HCT116 (cell line): Measurements from ENCODE around the gene CDK10. TPM values are rescaled to one million over a fixed set of nuclear protein-coding genes. Genes with fewer than 3 reads are reported as not detected.

ENCODE experiments used
- ATAC-seq: fragments of 200-7000 bp; cut with Tn5 transposase; 2 replicates; pipeline ENCODE4 v1.9.1; 2020; ENCODE audit warnings: mild to moderate bottlenecking, moderate library complexity
- BruUV-seq: library from RNA; stranded (reverse); fragments of 400-500 nt; replicated peaks from 2 replicates; lab custom pipeline; 2021; lab: Mats Ljungman, UMichigan
- CTCF ChIA-PET: fragments of 300-600 bp; sonication (Branson Sonifier 250); formaldehyde crosslinking; loops from one replicate; lab custom pipeline; 2021; ENCODE audit warnings: antibody characterized with exemption; lab: Charles Lee
- POLR2A ChIA-PET: fragments of 300-600, 350-600 bp; sonication (Branson Sonifier 250); formaldehyde crosslinking; loops from one replicate; lab custom pipeline; 2021; ENCODE audit warnings: antibody characterized with exemption; lab: Charles Lee
- RAD21 ChIA-PET, 2 experiments: fragments of 300-600 bp; sonication (Branson Sonifier 250); formaldehyde crosslinking; loops; one replicate each; lab custom pipeline; 2023; ENCODE audit warnings: low total read pairs in 2 of 2; ENCODE audit not compliant: uncharacterized antibody in 2 of 2, unreplicated experiment in 2 of 2, low non-redundant PET in 1 of 2; lab: Charles Lee
- DNase-seq: peaks from one replicate; pipeline ENCODE4 v3.0.0-alpha.2; 2010; ENCODE audit warnings: low read depth, low spot score
- H2AFZ ChIP-seq: fragments of 200-600 bp; shearing (Covaris generic), sonication (generic); 2 replicates; pipeline ENCODE4 v1.6.1; 2017; ENCODE audit warnings: low read depth, mixed run types, mixed read lengths, antibody characterized with exemption, low read length; ENCODE audit not compliant: poor library complexity, severe bottlenecking
- H3K27ac ChIP-seq: 2 replicates; pipeline ENCODE4 v1.5.1; 2012; ENCODE audit warnings: low read depth, low read length
- H3K27me3 ChIP-seq: fragments of 200-600 bp; sonication (generic); 2 replicates; pipeline ENCODE4 v1.6.1; 2016; ENCODE audit warnings: mixed run types, low read length, mixed read lengths; ENCODE audit not compliant: insufficient read depth
- H3K36me3 ChIP-seq, 2 experiments: fragments of 200-500 bp in 1 of 2; fragments of 200-600 bp in 1 of 2; sonication (Bioruptor generic) in 1 of 2; sonication (generic) in 1 of 2; 2 replicates each; pipeline versions ENCODE4 v1.5.1 to v1.6.1; 2014 to 2016; ENCODE audit warnings: low read length in 2 of 2, inconsistent platforms in 1 of 2, mixed read lengths in 1 of 2, mixed run types in 1 of 2; ENCODE audit not compliant: insufficient read depth in 2 of 2, control insufficient read depth in 1 of 2
- H3K4me1 ChIP-seq, 2 experiments: fragments of 200-600 bp in 1 of 2; sonication (generic) in 1 of 2; 2 replicates each; pipeline versions ENCODE4 v1.5.1 to v1.6.1; 2012 to 2017; ENCODE audit warnings: low read length in 2 of 2, inconsistent platforms in 1 of 2, mild to moderate bottlenecking in 1 of 2, mixed read lengths in 1 of 2, mixed run types in 1 of 2, moderate library complexity in 1 of 2; ENCODE audit not compliant: insufficient read depth in 2 of 2, control insufficient read depth in 1 of 2
- H3K4me2 ChIP-seq: fragments of 200-600 bp; sonication (generic); 2 replicates; pipeline ENCODE4 v1.6.1; 2017; ENCODE audit warnings: mixed run types, low read length, mixed read lengths
- H3K4me3 ChIP-seq, 2 experiments: fragments of 200-600 bp in 1 of 2; sonication (generic) in 1 of 2; replicated peaks in 1 of 2; 2 replicates each; pipeline ENCODE4 v1.5.1; 2011 to 2016; ENCODE audit warnings: low read length in 2 of 2, control low read depth in 1 of 2, low read depth in 1 of 2, mild to moderate bottlenecking in 1 of 2, mixed read lengths in 1 of 2, mixed run types in 1 of 2
- H3K79me2 ChIP-seq: fragments of 200-600 bp; sonication (generic); 2 replicates; pipeline ENCODE4 v1.6.1; 2017; ENCODE audit warnings: mild to moderate bottlenecking, mixed run types, low read length, moderate library complexity, mixed read lengths; ENCODE audit not compliant: insufficient read depth
- H3K9ac ChIP-seq: fragments of 200-600 bp; sonication (generic); 2 replicates; pipeline ENCODE4 v1.6.1; 2016; ENCODE audit warnings: low read length, mixed read lengths
- H3K9me2 ChIP-seq: fragments of 200-600 bp; sonication (generic), shearing (Covaris generic); 2 replicates; pipeline ENCODE4 v1.6.1; 2017; ENCODE audit warnings: mixed run types, mild to moderate bottlenecking, moderate library complexity; ENCODE audit not compliant: insufficient read depth
- H3K9me3 ChIP-seq, 2 experiments: fragments of 200-500 bp in 1 of 2; fragments of 200-600 bp in 1 of 2; sonication (Bioruptor generic) in 1 of 2; sonication (generic) in 1 of 2; 2 replicates each; pipeline ENCODE4 v1.6.1; 2014 to 2017; ENCODE audit warnings: low read length in 2 of 2, mixed read lengths in 2 of 2, inconsistent platforms in 1 of 2, low read depth in 1 of 2, mild to moderate bottlenecking in 1 of 2, mixed run types in 1 of 2, moderate library complexity in 1 of 2; ENCODE audit not compliant: control insufficient read depth in 1 of 2, insufficient read depth in 1 of 2
- H4K20me1 ChIP-seq: fragments of 200-600 bp; sonication (generic), shearing (Covaris generic); 2 replicates; pipeline ENCODE4 v1.6.1; 2017; ENCODE audit warnings: mixed run types, mild to moderate bottlenecking, moderate library complexity; ENCODE audit not compliant: insufficient read depth
- EGR1 ChIP-seq: IDR thresholded peaks from 2 replicates; pipeline ENCODE4 v1.6.1; 2012; ENCODE audit warnings: low read depth
- EZH2 ChIP-seq: fragments of 200-600 bp; sonication (generic); IDR thresholded peaks from 2 replicates; pipeline ENCODE4 v1.6.1; 2017; ENCODE audit warnings: antibody characterized with exemption, mixed run types
- FOSL1 ChIP-seq: IDR thresholded peaks from 2 replicates; pipeline ENCODE4 v1.6.1; 2012; ENCODE audit warnings: low read depth
- POLR2A ChIP-seq: IDR thresholded peaks from 2 replicates; pipeline ENCODE4 v1.7.0; 2011; ENCODE audit warnings: borderline replicate concordance; ENCODE audit not compliant: insufficient read depth, insufficient read length; ENCODE audit errors: extremely low read depth
- RAD21 ChIP-seq: IDR thresholded peaks from 2 replicates; pipeline ENCODE4 v1.6.1; 2012; ENCODE audit warnings: low read depth, mild to moderate bottlenecking
- ZBTB33 ChIP-seq: IDR thresholded peaks from 2 replicates; pipeline ENCODE4 v1.6.1; 2011; ENCODE audit warnings: mild to moderate bottlenecking, low read length, moderate library complexity; ENCODE audit not compliant: insufficient replicate concordance; ENCODE audit errors: extremely low read depth
- intact Hi-C: fragments of 100-400 bp; cut with micrococcal nuclease; formaldehyde crosslinking; loops from 2 replicates; pipeline ENCODE4 v1.10.0; 2022
- total RNA-seq: library from RNA; stranded (reverse); gene quantifications from one replicate; pipeline ENCODE4 v1.2.1, GENCODE V29; 2021; ENCODE audit not compliant: unreplicated experiment
- TF ChIP-seq, protein P1 (sequence below): IDR thresholded peaks from 2 replicates; pipeline ENCODE4 v1.6.1; 2012

The CDK10 gene
- total RNA-seq, 1 experiment from 2014 or later: 165 TPM

DNA sequence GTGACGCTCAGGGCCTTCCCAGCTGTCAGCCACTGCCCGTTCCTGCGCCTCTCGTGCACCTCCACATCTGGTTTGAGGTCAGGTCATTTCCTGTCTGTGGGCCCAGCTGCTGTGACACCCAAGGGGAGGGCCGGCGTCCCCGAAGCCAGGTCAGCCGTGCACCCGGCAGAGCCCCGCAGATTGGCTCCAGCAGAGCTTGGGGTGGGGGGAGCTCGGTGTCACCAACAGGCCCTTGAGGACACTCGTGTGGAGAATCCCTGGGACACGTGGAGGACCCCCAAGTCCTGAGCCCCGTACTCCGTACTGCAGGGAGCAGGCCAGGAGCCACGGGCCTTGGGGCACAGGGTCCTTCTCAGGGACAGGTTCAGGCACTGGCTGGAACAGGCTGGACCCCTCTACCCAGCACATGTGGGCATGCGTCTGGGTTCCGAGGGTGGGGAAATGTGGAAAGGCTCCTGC, 10.2 kb downstream of the CDK10 start:
- RAD21 ChIA-PET: no interaction called here
- peaks cover 3% of the 10 kb centered on the region; the same call in 1 of the 2 replicates for H4K20me1 ChIP-seq
- POLR2A ChIA-PET: interaction anchor here (0.6 to 1.2 kb wide), 2 partner anchors 9 to 10 kb away, joined by 3 read pairs; partner anchors contain the start of gene CDK10
- H3K4me3 ChIP-seq: no peak overlapping the region
- ATAC-seq: no peak
- TF ChIP-seq EZH2: no peak
- TF ChIP-seq EGR1: no peak
- no peak for TF ChIP-seq RAD21
- TF ChIP-seq, protein P1, sequence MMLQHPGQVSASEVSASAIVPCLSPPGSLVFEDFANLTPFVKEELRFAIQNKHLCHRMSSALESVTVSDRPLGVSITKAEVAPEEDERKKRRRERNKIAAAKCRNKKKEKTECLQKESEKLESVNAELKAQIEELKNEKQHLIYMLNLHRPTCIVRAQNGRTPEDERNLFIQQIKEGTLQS: no peak
- no peak for TF ChIP-seq ZBTB33
- TF ChIP-seq FOSL1: no peak
- no peak for TF ChIP-seq POLR2A
- TF ChIP-seq, all 23 proteins: peak for 0
- no peaks in the 10 kb centered on the region for H3K27me3 ChIP-seq
- H3K4me2 ChIP-seq: no peak overlapping the region
- H3K4me1 ChIP-seq: peaks cover 10 to 20% of the 10 kb centered on the region in 2 experiments
- no peaks in the 10 kb centered on the region for H3K9me2 ChIP-seq
- H3K79me2 ChIP-seq: peaks cover 24% of the 10 kb centered on the region
- H3K27ac ChIP-seq: peak overlapping the region; percentile 10; the same call in 1 of the 2 replicates
- no peak overlapping the region for H3K9ac ChIP-seq
- no peak for DNase-seq
- BruUV-seq: no TSS peak
- H3K36me3 ChIP-seq: peaks cover 22 to 44% of the 10 kb centered on the region in 2 experiments; a peak in 3 of 4 replicates
- no peaks in the 10 kb centered on the region for H3K9me3 ChIP-seq
- CTCF ChIA-PET: no interaction called here
- intact Hi-C loops: no loop called here
- H2AFZ ChIP-seq: no peak overlapping the region
